MCF 10A (cell line): Measurements from ENCODE around the gene SAMD4A. TPM values are rescaled to one million over a fixed set of nuclear protein-coding genes. Genes with fewer than 3 reads are reported as not detected.

Source experiments
- BruUV-seq: library from RNA; stranded (reverse); fragments of 400-500 nt; replicated peaks from 2 replicates; lab custom pipeline; 2021; lab: Mats Ljungman, UMichigan
- CTCF ChIA-PET: fragments of 300-600 bp; sonication (Branson Sonifier 250); formaldehyde crosslinking; extraction: SDS; loops from one replicate; lab custom pipeline; 2021; ENCODE audit warnings: antibody characterized with exemption, inconsistent platforms; lab: Yijun Ruan, JAX
- POLR2A ChIA-PET: fragments of 300-600, 350-650 bp; sonication (Branson Sonifier 250); formaldehyde crosslinking; extraction: SDS; loops from one replicate; lab custom pipeline; 2020; ENCODE audit warnings: antibody characterized with exemption, inconsistent platforms; lab: Yijun Ruan, JAX
- DNase-seq: peaks from one replicate; pipeline ENCODE4 v3.0.0-alpha.2; 2018; ENCODE audit not compliant: unreplicated experiment
- H3K27ac Mint-ChIP-seq: one replicate; pipeline ENCODE4 v1.8.0; 2022; ENCODE audit warnings: mild to moderate bottlenecking, low read depth, mixed read lengths; ENCODE audit not compliant: unreplicated experiment
- H3K27me3 Mint-ChIP-seq: one replicate; pipeline ENCODE4 v1.8.0; 2022; ENCODE audit warnings: mixed read lengths; ENCODE audit not compliant: insufficient read depth, unreplicated experiment
- H3K36me3 Mint-ChIP-seq: one replicate; pipeline ENCODE4 v1.8.0; 2022; ENCODE audit warnings: mild to moderate bottlenecking, moderate library complexity, mixed read lengths; ENCODE audit not compliant: insufficient read depth, unreplicated experiment
- H3K4me1 Mint-ChIP-seq: one replicate; pipeline ENCODE4 v1.8.0; 2022; ENCODE audit warnings: mixed read lengths; ENCODE audit not compliant: insufficient read depth, unreplicated experiment
- H3K4me3 Mint-ChIP-seq: one replicate; pipeline ENCODE4 v1.8.0; 2022; ENCODE audit warnings: mild to moderate bottlenecking, moderate library complexity, mixed read lengths; ENCODE audit not compliant: unreplicated experiment
- H3K9me3 Mint-ChIP-seq: one replicate; pipeline ENCODE4 v1.8.0; 2022; ENCODE audit warnings: mixed read lengths; ENCODE audit not compliant: unreplicated experiment
- intact Hi-C: fragments of 100-400 bp; cut with micrococcal nuclease; formaldehyde crosslinking; loops from 2 replicates; pipeline ENCODE4 v1.14.1; 2022
- total RNA-seq: library from RNA; stranded (reverse); gene quantifications from 2 replicates; pipeline ENCODE4 v1.2.3, GENCODE V29; 2022
- TF ChIP-seq, protein P1 (sequence below): fragments of 200-600 bp; IDR thresholded peaks from one replicate; pipeline ENCODE4 v1.8.0; 2022; ENCODE audit warnings: antibody characterized with exemption, mild to moderate bottlenecking; ENCODE audit not compliant: unreplicated experiment

SAMD4A gene
- total RNA-seq, 1 experiment from 2014 or later = 63.5 TPM

DNA sequence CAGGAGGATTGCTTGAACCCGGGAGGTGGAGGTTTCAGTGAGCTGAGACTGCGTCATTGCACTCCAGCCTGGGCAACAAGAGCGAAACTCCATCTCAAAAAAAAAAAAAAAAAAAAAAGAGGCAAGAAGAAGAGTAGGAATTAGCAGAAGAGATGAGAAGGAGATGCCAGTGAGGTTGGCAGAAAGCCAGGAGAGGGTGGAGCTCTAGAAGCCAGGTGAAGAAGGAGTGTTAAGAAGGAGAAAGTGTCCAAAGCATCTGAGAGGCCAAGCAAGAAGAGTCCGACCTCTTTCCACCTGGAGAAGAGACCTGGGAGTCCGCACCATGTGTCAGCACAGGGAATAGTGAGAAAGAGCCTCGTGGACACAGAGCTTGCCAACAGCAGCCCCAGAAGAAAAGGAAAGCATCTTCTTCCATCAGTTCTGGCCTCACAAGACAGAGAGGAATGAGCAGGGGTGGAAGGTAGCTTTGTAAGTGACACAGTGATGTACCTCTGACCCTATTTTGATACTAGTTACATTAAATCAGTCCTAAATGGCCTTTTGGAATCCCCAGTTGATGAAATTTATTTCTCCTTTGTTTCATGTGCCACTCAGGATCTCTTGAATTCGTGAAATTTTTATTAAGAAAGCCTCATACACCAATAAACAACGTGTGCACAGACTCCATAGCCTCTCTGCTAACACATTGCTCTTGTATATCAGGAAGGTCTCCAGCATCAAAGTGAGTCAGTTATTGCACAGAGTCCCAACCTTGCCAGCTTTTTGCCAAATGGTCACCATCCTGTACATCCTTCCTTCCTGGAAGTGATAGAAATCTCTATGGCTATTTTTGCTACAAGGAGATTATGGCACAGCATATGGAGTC, 70.6 kb downstream of the SAMD4A start:
- peaks cover 3% of the 10 kb centered on the region for H3K9me3 Mint-ChIP-seq
- TF ChIP-seq, protein P1, sequence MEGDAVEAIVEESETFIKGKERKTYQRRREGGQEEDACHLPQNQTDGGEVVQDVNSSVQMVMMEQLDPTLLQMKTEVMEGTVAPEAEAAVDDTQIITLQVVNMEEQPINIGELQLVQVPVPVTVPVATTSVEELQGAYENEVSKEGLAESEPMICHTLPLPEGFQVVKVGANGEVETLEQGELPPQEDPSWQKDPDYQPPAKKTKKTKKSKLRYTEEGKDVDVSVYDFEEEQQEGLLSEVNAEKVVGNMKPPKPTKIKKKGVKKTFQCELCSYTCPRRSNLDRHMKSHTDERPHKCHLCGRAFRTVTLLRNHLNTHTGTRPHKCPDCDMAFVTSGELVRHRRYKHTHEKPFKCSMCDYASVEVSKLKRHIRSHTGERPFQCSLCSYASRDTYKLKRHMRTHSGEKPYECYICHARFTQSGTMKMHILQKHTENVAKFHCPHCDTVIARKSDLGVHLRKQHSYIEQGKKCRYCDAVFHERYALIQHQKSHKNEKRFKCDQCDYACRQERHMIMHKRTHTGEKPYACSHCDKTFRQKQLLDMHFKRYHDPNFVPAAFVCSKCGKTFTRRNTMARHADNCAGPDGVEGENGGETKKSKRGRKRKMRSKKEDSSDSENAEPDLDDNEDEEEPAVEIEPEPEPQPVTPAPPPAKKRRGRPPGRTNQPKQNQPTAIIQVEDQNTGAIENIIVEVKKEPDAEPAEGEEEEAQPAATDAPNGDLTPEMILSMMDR = no peak
- no peak overlapping the region for H3K27ac Mint-ChIP-seq
- peak; percentile 54 for DNase-seq
- POLR2A ChIA-PET = interaction anchor here (1.1 kb wide), 1 partner anchor 27 kb away, joined by 3 read pairs; no protein-coding TSS in a partner anchor
- no TSS peak for BruUV-seq
- H3K27me3 Mint-ChIP-seq = no peaks in the 10 kb centered on the region
- peaks cover 24% of the 10 kb centered on the region for H3K4me1 Mint-ChIP-seq
- intact Hi-C loops = no loop called here
- CTCF ChIA-PET = interaction anchor here (0.6 to 1.2 kb wide), 2 partner anchors 136 to 681 kb away, joined by 3 to 6 read pairs; partner anchors contain the start of gene BMP4
- H3K36me3 Mint-ChIP-seq = peaks cover 6% of the 10 kb centered on the region
- no peak overlapping the region for H3K4me3 Mint-ChIP-seq

DNA sequence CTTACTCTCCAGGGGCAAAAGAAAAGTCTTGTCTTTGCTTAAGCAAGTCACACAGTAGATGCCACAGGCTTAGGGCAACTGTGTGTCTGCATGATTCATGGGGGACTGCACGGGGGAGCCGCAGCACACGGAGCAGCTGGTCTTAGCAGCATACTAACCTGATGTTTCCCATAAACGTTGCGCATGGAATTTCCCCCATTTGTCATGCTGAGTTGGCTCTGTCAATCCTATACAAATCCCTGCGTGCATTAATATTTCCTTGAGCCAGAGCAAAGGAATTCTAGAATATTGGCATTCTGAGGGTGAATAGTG, 71.2 kb downstream of the SAMD4A start:
- BruUV-seq = no TSS peak
- CTCF ChIA-PET = interaction anchor here (0.6 to 1.2 kb wide), 2 partner anchors 136 to 681 kb away, joined by 3 to 6 read pairs; partner anchors contain the start of gene BMP4
- POLR2A ChIA-PET = no interaction called here
- Mint-ChIP-seq H3K36me3 (peaks cover 6% of the 10 kb centered on the region), H3K27ac (no peak overlapping the region), H3K9me3 (no peaks in the 10 kb centered on the region), H3K27me3 (no peaks in the 10 kb centered on the region), H3K4me1 (peaks cover 28% of the 10 kb centered on the region), H3K4me3 (no peak overlapping the region)
- DNase-seq = peak; percentile 58
- intact Hi-C loops = no loop called here
- TF ChIP-seq, protein P1 = no peak

- BruUV-seq = no TSS peak
- Mint-ChIP-seq H3K36me3 (peaks cover 6% of the 10 kb centered on the region), H3K4me3 (no peak overlapping the region), H3K27me3 (no peaks in the 10 kb centered on the region), H3K9me3 (no peaks in the 10 kb centered on the region), H3K27ac (no peak overlapping the region), H3K4me1 (peaks cover 34% of the 10 kb centered on the region)
- TF ChIP-seq, protein P1 = no peak
- ChIA-PET CTCF (interaction anchor here (0.7 kb wide), 1 partner anchor 9 kb away, joined by 3 read pairs; no protein-coding TSS in a partner anchor), POLR2A (interaction anchor here (0.6 to 1.0 kb wide), 2 partner anchors 13 to 23 kb away, joined by 3 to 4 read pairs; no protein-coding TSS in a partner anchor)
- intact Hi-C loops = no loop called here
- no peak for DNase-seq
Measured at GRCh38 chr14:54639611-54640010, 72.7 kb downstream of the SAMD4A start.

- Mint-ChIP-seq H3K27ac (no peak overlapping the region), H3K4me3 (no peak overlapping the region), H3K36me3 (peaks cover 6% of the 10 kb centered on the region), H3K4me1 (peaks cover 33% of the 10 kb centered on the region), H3K9me3 (no peaks in the 10 kb centered on the region), H3K27me3 (no peaks in the 10 kb centered on the region)
- ChIA-PET POLR2A (interaction anchor here (1.0 kb wide), 1 partner anchor 12 kb away, joined by 4 read pairs; no protein-coding TSS in a partner anchor), CTCF (interaction anchor here (1.0 kb wide), 1 partner anchor 133 kb away, joined by 3 read pairs; no protein-coding TSS in a partner anchor)
- intact Hi-C loops = no loop called here
- BruUV-seq = no TSS peak
- TF ChIP-seq, protein P1 = no peak
- DNase-seq = no peak
Measured at GRCh38 chr14:54640506-54640905, 73.6 kb downstream of the SAMD4A start.
